AG04450 (cell line): ENCODE data around the gene GJA1. TPM values are rescaled to one million over a fixed set of nuclear protein-coding genes. Genes with fewer than 3 reads are reported as not detected.

Experiments
- CTCF ChIA-PET: fragments of 300-600, 350-600 bp; formaldehyde crosslinking; extraction: SDS; loops from one replicate; lab custom pipeline; 2022; ENCODE audit warnings: antibody characterized with exemption, inconsistent platforms; lab: Charles Lee
- POLR2A ChIA-PET: fragments of 350-600 bp; formaldehyde crosslinking; extraction: SDS; loops from one replicate; lab custom pipeline; 2021; ENCODE audit warnings: antibody characterized with exemption, inconsistent platforms; lab: Yijun Ruan, JAX
- DNase-seq: peaks from one replicate; pipeline ENCODE4 v3.0.0-alpha.2; 2011; ENCODE audit warnings: low read depth, low spot score
- H3K27ac ChIP-seq: one replicate; pipeline ENCODE4 v1.5.1; 2012; ENCODE audit warnings: low read depth, low read length, control low read depth
- H3K27me3 ChIP-seq: one replicate; pipeline ENCODE4 v1.6.0; 2012; ENCODE audit warnings: low read length; ENCODE audit not compliant: control insufficient read depth, insufficient read depth
- H3K4me3 ChIP-seq: 2 replicates; pipeline ENCODE4 v1.5.1; 2011; ENCODE audit warnings: mild to moderate bottlenecking, low read depth, low read length, control low read depth
- H3K9me3 ChIP-seq: 2 replicates; pipeline ENCODE4 v1.5.1; 2012; ENCODE audit warnings: low read length; ENCODE audit not compliant: control insufficient read depth, insufficient read depth
- CTCF ChIP-seq: IDR thresholded peaks from 2 replicates; pipeline ENCODE4 v1.5.1; 2011; ENCODE audit warnings: low read depth, low read length, control low read depth, inconsistent platforms
- polyA plus RNA-seq: library from polyadenylated mRNA; depleted of rRNA; stranded (reverse); fragments of >200 nt; gene quantifications from 2 replicates; pipeline ENCODE4 v1.2.3, GENCODE V29; 2011; rRNA removed
- small RNA-seq: library from RNA; depleted of rRNA; stranded (forward); fragments of <200 nt; gene quantifications from one replicate; pipeline ENCODE3, GENCODE V24; 2012; ENCODE audit warnings: low read depth; ENCODE audit not compliant: insufficient read length

The GJA1 gene
- polyA plus RNA-seq, 1 experiment, result 323 TPM

- no peak for TF ChIP-seq CTCF
- Histone ChIP-seq H3K27ac (no peak overlapping the region), H3K4me3 (no peak overlapping the region), H3K27me3 (no peaks in the 10 kb centered on the region), H3K9me3 (no peaks in the 10 kb centered on the region)
- ChIA-PET POLR2A (no interaction called here), CTCF (no interaction called here)
- DNase-seq, result no peak
Observed at GRCh38 chr6:121498481-121499276, 63.2 kb downstream of the GJA1 start.

Small RNA genes lying within 50 kb of the gene (small RNA-seq; reads per million reads assigned to genes)
- not detected for gene RNU4-35P

Other genes with a start within 250 kb of the GJA1 start
- gene TBC1D32, start 101.2 kb upstream of the GJA1 start, polyA plus RNA-seq, result 3.5 and 6.3 TPM in 2 replicates